HCEC 1CT (cell line): ENCODE data around the gene ERO1B.
A peak's percentile ranks its signal among the peaks of the same experiment; 100 is the strongest.

Experiments used
- DNase-seq: peaks from one replicate; pipeline ENCODE4 v3.0.0-alpha.2; 2017

Gene ERO1B

DNA sequence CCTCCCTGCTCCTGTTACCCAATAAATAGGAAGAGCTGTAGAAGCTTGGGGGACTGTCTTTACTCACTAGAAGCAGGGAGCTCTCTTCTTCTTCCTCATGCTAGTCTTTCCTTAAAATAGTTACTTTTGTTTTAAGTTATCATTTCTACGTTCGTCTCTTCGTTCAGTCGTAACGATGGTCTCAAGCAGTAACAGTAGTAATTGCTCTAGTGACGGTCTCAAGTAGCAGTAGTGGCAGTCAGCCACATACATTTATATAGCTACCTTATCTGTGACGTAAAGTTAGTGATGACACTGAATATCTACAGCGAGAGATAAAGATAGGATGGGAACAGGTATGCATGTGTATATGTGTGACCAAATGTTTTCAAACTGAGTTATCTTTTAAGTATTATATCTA is 15.4 kb upstream of the ERO1B start:
- DNase-seq = no peak

DNA sequence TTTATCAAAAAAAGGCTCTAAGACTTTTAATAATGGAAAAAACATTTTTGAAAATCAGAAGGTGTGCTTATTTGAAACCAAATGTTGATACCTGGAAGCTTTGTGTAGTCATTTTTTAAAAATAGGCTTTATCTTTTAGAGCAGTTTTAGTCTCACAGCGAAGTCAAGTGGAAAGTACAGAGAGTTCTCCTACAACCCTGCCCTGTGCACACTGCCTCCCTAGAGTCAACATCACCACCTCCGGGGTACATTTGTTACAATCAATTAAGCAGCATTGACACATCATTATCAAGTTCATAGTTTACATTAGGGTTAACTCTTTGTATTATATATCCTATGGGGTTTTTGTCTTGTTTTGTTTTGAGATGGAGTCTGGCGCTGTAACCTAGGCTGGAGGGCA is 10.7 kb upstream of the ERO1B start:
- no peak for DNase-seq

DNA sequence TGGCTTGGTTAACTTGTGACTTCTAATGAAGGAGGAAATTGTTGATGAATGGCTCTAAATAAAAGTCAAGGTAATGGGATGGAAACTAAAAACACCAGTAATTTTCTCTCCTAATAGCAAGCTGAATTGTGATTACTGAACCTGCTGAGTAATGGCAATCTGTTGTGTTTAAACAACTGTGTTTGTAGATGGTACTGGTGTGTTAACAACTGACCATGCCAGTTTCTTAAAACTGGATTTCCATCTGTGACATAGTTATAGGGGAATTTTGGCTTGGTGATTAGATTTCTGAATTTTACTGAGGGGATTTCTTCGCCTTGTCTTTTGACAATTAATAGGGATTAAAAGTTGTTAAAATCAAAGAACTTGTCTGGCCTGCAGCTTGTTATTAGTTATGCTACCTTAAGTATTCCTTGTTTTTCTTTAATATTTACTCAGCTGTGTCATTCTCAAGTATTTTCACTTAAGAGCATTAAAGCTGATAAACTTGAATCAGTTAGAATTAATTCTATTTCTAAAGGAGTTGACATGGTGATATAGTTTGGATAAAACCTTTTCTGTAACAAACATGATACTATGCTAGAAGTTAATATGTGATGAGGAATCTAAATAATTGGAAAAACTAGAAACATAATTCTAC is 7.9 kb upstream of the ERO1B start:
- no peak for DNase-seq

DNA sequence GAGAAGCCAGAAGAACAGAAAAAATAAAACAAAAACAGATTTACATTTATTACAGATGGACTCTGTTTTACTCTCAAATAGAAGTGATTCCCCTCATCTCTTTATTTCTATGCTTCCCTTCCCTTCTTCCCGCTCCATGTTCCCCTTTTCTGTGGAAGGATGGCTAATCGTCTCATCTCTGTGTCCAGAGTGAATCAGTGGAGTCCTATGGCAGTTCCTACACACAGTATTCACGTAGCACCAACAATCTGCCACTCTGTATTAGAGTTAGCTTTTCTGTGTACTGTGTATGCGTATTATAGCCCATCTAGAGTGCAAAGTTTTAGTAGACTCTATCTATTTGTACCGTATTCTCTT is 6.8 kb upstream of the ERO1B start:
- DNase-seq = no peak

DNA sequence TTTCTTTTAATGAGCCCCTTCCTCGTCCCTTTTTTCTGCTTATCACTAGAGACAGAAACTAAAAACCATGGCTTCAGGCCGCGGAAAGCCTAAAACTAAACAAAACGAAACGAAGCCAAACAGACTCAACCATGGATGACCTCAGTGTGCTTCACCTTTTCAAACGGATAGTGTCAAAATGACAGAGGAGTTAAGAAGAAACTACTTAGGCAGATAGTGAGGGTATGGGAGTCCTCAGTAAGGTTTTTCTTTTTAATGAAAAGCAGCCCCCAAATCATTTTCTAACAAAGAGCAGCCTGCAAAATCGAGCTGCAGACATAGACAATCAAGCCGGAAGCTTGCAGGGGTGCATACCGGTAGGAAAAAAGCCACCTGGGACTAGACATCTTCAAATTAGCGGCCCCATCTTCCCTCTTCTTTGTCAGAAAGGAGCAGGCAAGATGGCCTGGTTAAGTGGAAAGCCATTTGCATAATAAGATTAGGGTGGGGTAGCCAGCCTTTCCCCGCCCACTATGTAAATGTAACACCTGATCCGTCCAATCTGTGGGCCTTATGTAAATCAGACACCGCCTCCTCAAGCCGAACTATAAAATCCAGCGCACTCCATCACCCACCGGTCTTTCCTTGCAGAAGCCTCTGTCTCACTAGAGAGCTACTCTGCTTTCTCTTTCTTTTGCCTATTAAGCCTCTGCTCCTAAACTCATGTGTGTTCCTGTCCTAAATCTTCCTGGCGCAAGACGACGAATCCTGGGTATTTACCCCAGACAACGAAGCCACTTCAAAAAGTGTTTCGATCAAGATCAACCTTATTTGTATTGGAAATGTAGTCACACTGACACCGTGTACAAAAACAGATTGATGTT is 6.2 kb upstream of the ERO1B start:
- peak; percentile 26 for DNase-seq

DNA sequence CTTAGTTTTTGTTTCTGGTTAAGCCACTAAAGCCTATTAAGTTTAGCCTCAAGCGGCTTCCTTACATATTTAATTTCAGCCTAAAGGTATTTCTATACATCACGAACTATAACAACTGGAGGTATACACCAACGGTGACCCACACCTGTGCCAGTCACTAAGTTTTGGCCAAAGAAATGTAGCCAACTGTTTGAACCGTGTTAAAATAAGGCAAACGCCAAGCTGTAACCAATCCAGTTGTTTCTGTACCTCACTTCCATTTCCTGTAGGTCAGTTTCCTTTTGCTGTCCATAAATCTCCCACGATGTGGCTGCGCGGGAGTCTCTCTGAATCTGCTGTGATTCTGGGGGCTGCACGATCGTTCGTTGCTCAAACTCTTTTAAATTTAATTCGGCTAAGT is 5.6 kb upstream of the ERO1B start:
- no peak for DNase-seq

DNA sequence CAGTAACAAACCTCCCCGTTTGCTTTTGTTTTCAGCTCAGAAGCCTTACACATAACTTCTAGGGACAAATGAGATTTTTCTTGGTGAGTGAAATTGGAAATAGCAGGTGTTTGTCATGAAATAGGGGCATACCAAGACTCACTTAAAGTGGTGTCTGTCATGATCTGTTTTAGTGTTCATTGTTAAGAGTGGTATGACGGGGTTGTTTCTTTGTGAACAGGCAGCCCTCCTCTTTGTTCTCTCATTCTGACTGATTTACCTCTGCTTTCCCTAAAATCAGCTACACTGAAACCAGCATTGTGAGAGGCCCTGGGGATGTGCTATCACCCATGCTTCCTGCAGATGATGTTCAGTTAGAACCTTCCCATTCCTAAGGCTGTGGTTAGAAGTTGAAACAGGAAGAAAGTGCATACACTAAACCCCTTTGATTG is 2.5 kb upstream of the ERO1B start:
- no peak for DNase-seq

DNA sequence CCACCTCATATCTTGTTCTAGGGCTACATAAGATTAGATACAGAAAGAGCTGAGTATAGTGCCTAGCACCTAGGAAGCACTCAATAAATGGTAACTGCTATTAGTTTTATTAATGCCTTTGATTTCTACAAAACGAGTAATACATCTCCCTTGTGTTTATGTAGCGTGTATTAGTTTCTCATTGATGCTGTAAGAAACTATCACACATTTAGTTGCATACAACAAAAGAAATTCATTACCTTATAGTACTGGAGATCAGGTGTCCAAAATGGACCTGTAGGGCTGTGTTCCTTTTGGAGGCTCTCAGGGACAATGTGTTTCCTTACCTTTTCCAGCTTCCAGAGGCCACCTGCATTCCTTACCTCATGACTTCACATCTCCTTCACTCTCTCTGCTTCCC is 961 bp upstream of the ERO1B start:
- no peak for DNase-seq

DNA sequence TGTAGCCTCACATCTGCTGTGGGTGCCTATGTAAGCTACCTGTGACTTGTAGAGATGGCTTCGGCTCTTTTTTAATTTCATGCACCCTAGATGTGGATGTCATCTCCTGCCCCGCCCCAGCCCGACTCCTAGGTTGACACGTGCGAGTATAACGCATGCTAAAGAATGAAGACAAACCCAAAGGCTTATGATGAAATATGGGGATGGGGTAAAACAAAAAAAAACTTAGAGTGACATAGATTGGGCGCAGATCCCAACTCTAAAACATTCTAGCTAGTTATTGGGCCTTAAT is 613 bp upstream of the ERO1B start:
- DNase-seq = no peak

DNA sequence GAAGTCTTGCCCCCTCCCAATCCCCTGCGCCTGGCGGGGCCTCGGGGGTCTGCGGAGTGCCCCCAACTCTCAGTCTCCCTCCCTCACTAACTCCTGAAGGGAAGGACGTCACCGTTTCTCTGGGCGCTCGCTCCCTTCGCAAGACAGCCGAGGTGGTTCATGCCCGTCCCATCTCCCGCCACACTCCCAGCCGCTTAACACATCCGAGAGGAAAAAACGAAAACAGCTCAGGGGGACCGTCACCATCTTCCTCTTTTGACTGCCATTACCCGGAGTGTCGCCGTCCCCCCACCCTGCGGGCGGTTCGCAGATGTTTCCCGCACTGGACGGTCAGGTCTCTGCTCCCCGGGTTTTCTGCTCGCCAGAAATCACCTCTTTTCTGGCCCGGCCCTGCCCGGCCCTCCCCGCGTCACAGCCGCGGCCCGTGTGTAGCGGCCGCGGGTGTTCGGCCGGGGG is 532 bp downstream of the ERO1B start:
- no peak for DNase-seq

DNA sequence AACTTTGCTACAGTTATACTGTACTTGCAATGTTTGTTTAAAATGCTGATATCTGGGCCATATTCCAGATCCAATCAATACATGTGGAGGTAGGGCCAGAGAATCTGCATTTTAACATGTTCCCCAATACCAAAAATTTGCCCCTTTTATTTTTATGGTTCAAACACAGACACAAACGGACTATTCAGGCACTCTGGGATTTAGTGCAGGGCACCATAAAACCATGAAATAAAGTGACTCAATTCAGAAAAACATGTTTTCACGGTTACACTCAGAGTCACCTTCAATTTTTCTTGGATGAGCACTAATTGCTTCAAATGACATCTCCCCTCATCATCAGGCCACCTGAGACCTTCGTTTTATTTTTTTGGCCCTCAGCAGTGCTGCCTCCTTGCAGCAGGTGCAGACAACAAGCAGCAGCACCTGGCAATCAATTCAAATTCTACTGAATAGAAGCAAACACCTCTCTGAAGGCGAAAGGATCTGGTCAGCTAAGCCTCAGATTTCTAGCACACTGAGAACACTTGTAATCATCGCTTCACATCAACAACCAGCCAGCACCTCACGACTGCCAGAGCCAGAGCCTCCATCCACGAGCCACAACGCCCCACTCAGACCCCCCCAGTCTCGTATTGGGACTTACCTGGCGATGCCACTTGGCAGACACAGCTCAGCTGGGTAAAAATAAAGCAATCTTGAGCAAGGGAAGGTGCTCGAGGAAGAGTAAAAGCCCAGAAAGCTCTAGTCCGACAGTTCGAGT is 1.1 kb downstream of the ERO1B start:
- DNase-seq = no peak

DNA sequence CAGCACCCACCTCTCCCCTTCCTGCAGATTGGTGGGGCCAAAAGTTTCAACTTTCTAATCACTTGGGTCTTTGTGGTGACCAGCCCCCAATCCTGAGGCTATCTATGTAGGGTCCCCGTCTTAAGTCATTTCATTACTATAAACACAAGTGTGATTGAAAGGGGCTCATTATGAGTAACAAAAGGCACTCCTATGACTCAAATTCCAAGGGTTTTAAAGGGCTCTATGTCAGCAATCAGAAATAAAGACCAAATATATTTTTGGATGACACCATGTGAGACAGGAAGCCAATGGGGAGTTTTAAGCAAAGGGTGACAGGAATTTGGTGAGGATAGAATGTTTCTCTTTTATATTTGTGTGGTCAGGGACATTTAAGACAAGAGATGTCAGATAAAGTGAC is 6.2 kb downstream of the ERO1B start:
- DNase-seq = no peak

DNA sequence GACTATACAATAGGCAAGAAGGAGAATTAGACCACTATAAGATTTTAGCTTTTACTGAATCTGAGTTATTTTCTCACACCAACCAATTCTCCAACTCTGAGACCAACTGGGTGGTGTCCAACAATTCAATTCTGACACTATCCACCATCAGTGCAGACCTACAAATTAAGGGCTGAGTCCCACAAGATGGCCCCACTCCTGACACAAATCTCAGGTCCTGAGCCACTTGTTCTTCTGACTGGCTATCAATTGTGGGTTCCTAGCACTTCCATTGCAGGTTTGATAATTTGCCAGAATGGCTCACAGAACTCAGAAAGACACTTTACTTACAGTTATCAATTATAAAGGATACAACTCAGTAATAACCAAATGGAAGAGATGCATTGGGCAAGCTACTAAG is 6.7 kb downstream of the ERO1B start:
- no peak for DNase-seq

DNA sequence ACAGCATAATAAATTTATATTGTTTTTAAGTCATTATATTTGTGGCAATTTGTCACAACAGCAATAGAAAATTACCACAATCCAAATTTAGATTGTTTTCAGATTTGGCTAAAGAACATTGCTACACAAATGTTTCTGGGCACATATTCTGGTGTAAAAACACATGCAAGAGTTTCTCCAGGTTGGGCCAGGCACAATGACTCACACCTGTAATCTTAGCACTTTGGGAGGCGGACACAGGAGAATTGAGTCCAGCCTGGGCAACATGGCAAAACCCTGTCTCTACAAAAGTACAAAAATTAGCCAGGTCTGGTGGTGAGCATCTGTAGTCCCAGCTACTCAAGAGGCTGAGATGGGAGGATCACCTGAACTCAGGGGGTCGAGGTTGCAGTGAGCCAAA is 8.4 kb downstream of the ERO1B start:
- no peak for DNase-seq

DNA sequence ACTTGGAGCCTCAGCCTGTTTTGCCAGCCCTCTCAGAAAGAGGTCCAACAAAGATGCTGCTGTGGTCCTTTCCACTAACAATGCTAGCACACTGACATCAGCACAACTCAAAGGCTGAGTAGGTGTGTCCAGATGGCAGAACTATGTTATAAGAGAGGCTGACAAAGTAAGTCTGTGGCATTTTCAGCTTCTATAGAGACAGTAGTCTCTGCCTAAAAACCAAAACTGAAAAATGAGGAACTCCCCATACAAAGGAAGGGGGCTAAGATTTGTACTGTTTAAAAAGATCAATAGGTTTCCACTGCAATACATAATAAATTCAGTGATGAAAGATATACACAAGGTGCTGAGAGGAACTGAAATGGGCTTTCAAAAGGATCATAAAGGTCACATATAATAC is 12.3 kb downstream of the ERO1B start:
- DNase-seq = no peak

DNA sequence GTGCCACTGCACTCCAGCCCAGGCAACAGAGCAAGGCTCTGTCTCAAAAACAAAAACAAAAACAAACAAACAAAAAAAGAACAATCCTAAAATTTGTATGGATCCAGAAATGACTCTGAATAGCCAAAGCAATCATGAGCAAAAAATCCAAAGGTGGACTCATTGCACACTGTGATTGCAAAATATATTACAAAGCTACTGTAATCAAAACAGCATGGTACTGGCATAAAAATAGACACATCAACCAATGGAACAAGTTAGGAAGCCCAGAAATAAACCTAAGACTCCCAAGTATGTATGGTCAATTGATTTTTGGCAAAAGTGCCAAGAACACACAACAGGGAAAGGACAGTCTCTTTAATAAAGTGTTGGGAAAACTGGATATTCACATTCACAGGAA is 19.9 kb downstream of the ERO1B start:
- DNase-seq = no peak

DNA sequence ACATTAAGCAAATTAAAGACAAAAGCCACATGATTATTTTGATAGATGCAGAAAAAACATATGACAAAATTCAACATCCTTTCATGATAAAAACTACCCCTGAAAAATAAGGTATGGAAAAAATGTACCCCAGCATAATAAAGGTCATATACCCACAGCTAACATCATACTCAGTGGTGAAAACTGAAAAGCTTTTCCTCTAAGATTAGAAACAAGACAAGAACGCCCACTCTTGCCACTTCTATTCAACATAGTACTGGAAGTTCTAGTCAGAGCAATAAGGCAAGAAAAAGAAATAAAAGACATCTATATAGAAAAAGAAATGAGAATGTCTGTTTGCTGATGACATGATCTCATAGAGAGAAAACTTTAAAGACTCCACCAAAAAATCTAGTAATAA is 20.7 kb downstream of the ERO1B start:
- no peak for DNase-seq

DNA sequence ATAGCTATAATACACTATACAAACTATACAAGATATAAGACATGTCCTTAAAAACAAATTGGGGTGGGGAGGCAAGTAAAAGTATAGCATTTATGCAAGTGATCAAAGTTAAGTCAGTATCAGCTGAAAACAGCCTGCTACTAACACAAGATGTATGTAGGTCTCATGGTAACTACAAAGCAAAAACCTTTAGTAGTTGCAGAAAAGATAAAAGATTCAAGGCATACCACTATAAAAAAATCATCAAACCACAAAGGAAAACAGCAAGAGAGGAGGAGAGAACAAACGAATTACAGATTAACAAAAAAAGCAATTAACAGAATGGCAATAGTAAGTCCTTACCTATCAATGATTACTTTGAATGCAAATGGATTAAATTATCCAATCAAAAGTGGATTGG is 22.7 kb downstream of the ERO1B start:
- DNase-seq = no peak

DNA sequence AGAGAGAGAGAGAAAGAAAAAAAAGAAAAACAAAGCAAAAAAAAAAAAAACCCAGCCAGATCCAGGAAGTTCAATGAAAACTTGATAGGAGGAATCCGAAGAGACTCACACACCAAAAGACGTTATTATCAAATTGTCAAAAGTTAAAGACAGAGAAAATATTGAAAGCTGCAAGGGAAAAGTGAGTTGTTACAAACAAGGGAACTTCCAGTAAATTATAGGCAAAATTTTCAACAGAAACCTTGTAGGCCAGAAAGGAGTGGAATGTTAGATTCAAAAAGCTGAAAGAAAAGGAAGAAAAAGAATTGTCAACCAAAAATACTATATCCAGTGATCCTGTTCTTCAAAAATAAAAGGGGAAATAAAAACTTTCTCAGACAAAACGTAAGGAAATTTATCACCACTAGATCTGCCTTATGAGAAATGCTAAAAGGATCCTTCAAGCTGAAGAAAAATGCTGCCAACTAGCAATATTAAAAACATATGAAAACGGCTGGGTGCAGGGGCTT is 23.6 kb downstream of the ERO1B start:
- DNase-seq = no peak

DNA sequence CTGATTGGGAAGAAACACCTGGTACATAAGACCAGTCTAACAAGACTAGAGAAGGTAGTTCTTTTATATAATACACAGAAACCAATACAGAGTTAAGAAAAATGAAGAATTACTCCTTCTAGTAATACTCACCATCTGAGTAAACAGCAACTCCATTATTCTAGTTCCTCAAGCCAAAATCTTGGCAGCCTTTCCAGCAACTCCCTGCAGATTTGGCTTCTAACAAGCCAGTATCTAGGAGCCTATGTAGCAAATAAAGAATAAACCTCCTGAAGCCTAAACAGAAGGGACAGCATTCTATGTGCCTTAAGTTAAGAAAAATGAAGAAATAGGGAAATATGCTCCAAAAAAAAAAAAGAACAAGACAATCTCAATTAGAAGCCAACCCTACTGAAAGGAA is 24.5 kb downstream of the ERO1B start:
- no peak for DNase-seq

DNA sequence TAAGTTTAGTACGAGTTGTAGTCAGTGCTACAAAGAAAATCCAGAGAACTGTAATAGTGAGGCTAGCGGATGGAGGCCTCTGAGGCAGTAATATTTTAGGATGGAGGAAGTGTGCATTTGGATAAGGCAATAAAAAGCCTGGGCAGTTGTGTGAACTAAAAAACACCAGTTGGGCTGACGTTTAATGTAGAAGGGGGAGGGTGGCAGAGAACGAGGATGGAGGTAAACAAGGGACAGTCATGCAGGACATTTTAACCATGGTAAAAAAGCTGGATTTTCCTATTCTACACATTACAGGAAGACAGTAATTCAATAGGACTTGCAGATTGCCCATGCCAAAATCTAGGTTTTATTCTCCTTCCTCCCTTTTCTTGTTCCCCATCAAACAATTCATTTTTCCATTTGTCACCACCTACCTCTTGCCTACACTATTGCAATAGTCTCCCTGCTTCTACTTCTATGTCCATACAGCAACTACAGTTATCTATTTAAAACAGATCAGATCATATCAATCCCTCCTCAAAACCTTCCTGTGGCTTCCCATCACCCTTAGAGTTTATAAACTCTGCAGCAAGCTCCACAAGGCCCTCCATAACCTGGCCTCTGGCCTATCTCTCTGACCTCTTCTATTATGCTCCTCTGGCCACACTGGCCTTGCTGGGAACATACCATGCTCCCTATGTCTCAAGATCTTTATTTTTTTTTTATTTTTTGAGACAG is 27.7 kb downstream of the ERO1B start:
- DNase-seq = no peak

DNA sequence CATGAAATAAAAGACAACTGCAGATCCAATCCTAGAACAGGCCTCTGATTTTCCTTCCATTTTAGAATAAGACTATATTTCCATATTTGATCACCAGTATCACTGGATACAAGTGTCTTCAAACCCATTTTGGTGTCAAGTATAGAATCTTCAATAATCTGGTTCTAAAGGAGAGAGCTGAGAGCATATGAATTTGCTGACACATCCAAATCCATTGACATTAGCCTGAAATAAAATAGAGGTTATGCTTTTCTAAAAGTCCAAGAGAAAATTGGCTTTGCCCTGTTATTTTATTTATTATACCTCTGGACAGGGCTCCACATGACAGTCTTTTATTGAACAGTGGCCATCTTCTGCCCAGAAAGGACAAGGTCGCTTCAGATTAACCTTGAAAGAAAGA is 28.6 kb downstream of the ERO1B start:
- DNase-seq = no peak

DNA sequence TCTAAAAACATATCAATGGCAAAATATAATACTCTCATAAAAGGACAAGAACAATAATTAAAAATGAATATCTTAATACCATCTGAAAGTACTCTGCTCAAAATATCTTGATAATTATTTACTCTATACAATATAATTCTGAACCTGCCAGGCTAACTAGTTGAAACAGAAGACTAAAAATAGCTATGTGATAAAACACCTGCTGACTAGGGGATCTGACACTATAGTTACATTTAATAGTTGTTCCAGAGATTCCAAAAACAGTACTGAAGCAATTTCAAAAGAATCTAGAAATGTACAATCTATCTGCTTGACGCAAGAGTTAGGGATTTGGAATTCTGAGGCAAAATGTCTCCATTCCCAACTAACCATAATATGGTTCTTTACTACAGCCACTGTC is 30.2 kb downstream of the ERO1B start:
- DNase-seq = no peak
